NCI-H226 (cell line): ENCODE data around the gene RASSF6.
"Not testable (repeated sequence)": the region's sequence is repeated elsewhere in the genome, so short reads cannot be mapped to it uniquely, and the experiment has no call there.

ENCODE experiments used
- DNase-seq: peaks from one replicate; pipeline ENCODE4 v3.0.0-alpha.2; 2015

The RASSF6 gene

DNA sequence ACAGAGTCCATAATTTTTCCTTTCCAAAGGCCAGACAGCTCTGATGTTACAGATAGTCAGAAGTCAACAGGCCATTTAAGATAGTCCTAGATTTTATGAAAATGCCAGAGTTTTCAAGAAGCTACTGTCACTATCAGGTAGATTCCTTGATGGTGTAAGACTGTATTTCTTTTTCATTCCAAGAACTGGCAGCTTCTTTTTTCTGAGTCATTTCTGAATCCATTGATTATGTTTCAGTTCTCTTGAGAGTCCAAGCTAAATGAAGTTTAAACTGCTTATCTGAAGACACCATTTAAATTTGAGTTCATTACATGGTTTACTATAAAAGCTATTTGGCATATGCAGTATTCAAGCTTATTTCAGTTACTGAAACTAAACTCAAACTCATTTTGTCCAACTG lies 44.6 kb downstream of the RASSF6 start:
- DNase-seq: no peak

DNA sequence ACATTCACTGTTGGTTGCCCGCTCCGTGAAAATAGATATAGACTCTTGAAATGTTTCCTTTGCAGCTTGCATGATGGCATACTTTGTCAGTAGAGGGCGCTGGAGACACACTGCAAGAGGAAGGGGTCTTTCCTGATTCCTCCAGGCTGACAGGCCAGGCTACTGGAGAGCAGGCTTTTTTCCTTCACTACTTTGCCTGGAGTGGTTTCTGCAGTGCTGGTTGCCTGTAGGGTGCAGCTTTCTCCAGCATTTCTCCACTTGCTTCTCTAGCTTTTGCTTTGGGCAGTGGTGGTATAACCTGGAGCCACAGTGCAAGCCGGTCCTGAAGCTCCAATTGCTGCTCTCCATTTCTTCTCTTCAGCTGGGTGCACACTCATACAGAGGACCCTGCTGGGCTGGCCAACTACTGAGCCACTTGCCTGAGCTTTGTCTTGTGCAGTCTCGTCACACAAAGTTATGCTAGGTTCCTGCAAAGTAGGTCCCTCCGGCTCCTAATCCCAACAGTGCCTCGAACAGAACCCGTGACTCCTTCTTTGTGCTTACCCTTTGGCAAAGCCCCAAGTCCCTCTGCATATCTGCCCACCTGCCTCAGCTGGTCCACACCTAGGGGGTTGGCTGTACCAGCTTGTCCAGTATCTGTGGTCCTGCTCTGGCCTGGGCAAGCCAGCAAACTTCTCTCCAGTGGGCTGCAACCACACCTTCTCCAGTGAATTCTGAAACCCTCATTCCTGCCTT lies 46.3 kb downstream of the RASSF6 start:
- DNase-seq: peak; percentile 29

DNA sequence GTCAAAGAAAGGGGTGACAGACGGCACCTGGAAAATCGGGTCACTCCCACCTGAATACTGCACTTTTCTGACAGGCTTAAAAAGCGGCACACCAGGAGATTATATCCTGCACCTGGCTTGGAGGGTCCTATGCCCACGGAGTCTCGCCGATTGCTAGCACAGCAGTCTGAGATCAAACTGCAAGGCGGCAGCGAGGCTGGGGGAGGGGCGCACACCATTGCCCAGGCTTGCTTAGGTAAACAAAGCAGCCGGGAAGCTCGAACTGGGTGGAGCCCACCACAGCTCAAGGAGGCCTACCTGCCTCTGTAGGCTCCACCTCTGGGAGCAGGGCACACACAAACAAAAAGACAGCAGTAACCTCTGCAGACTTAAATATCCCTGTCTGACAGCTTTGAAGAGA lies 69.4 kb downstream of the RASSF6 start:
- not testable (repeated sequence) for DNase-seq

DNA sequence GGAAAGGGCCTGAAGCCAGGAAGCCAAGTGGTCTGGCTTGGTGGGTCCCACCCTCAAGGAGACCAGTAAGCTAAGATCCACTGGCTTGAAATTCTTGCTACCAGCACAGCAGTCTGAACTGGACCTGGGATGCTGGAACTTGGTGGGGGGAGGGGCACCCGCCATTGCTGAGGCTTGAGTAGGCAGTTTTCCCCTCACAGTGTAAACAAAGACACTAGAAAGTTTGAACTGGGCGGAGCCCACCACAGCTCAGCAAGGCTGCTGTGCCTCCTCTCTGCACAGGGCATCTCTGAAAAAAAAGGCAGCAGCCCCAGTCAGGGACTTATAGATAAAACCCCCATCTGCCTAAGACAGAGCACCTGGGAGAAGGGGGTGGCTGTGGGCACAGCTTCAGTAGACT lies 75.6 kb downstream of the RASSF6 start:
- no peak for DNase-seq

DNA sequence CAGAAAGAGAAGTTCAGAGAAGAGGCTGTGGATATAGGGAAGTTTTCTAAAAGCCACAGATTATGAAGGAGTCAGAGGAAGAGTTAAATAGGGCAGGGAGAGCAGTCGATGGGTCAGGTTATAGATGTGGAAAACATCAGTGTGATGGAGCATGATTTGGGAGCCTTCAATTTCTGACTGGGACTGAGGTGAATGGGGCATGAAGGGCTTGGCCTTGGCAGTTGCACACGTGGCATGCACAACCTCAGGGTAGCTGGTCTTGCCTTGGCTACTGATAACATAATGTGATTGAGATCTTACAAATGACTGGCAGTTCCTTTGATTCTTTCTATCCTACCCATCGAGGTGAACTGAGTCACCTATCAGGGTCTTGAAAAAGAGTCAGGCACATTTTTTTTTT lies 79.0 kb downstream of the RASSF6 start:
- DNase-seq: no peak

DNA sequence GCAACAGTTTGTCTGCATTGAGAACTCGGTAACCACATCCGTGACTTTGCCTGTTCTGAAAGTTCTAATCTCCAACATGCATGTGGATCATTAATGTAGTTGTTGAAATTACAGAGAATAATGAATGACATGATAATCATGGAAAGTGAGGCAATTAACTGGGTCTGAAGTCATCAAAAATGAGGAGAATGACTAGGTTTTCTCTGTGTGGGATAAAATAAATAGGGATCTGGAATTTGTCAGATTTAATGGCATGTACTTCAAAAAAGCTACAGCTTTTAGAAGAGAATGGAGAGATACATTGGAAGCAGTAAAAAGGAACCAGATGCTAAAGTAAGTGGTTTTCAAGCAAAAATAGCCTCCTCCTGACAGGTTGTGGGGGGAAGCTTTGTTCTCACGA lies 79.4 kb downstream of the RASSF6 start:
- DNase-seq: no peak

DNA sequence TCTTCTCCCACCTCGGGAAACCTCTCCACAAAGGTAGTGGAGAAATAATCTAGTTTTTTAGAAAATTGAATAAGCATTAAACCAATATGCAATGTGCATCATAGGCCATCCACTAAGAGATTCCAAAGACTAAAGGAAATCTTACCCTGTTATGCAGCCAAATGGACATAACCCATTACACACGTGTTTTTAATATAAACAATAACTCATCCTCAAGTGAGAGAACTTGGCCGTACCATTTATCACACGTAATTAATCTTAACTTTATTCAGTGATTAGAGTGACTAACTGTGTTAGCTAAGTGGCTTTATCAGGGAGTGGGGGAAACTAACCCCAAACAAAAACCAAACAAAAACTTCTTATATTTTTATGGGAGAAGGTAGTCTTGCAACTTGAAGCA lies 80.8 kb downstream of the RASSF6 start:
- DNase-seq: no peak

DNA sequence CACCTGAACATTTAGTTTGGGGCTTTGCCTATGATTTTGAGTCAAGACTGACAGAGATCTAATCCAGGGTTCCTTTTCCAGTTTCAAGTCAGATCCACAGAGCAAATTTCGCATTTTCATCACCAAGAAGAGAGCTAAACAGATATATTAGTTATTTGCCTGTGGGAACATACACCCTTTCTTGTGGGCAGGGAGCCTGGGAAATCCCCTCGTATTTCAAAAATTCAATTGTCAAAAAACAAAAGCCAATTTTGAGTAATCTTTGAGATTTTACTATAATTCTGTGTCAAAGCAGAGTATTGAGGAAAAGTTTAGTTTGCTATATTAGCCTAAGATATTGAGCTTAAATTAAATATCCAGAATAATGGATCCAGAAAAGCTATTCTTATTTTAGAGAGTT lies 82.1 kb downstream of the RASSF6 start:
- no peak for DNase-seq

DNA sequence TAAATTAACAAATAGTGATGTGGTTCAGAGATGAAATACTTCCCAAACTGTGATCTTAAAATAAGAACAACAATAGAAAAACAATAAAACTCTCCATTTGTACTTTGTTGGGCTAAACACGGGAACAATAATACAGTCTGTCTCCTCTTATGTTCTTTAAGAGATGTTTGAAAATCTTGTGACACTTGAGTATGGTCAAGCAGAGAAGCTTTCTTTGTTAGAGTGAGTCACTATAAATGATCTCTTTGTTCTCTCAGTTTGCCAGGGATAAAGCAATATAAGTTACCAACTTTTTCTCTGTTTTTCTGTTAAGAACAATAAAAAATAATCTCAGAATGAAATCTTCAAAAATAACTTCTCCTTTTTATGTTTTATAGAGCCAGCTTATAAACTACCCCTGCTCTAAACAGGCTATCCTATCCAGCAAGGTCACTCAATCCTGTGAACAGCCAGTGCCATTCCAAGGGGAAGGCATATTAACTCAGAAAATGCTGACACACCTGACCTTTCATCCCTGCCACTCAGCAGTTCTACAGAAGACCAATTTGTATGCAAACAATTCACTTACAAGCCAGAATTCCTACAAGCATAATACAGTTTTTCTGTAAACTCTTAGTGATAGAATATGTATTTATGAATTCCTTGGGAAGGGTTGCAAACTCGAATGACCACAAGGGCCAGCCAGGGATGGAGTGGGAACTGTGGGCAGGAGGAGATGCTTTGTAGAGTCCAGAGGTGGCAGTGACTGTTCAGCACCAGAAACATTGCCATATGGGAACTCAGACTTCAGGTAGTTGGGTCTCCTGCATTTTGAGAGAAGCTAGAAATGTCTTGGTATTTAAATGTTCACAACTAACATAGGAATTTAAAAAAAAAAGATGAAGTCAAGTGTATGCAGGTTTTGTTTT lies 86.5 kb downstream of the RASSF6 start:
- no peak for DNase-seq

DNA sequence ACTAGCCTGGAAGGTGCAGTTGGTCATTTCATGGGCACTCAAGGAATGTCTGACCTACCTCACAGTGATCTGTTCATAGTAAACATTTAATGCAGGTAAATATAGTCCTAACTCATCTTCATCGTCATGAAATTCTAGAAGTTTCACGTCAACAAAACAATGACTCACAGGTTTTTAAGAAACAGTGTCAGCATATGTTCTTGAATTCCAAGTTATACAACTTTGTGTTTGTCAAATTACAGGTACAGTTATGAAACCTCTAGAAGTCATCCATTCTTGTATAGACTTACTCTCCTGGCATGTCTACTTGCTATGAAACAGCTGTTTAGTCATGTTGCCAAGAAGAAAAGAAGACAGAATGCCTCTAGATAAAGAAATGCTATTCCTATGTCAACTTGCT lies 92.1 kb downstream of the RASSF6 start:
- no peak for DNase-seq

DNA sequence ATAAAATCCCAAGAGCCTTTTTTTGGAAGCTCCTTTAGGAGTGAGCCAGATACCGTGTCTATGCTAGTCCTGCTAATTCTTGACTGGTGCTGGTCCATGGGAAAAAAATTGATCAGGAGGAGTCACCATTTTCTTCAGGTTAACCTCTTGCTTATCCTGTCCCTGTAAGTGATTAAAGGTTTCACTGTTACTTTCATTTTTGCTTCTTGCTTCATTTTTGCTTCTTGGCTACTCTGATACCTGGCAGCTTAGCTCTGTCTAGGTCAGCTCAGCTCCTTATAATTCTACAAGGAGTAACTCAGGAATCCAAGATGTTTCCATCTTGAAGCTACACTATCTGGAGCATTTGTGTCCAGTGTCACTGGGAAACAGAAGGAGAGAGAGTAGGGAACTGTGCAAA lies 93.0 kb downstream of the RASSF6 start:
- DNase-seq: no peak

DNA sequence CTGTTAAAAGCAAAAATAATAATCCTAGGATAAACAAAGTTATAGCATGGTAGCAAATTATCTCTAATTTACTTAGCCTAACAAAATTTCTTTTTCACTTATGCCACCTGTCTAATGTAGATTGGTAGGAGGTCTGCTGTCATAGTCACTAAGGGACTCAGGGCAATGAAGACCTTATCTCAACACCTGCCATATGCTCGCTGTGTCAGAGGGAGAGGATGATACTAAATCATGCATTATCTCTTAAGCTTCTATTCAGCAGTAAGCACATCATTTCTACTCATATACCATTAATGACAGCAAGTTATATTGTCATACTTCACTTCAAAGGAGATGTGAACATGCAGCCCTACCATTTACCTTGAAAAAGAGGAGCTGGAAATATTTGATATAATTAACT lies 94.6 kb downstream of the RASSF6 start:
- DNase-seq: no peak

DNA sequence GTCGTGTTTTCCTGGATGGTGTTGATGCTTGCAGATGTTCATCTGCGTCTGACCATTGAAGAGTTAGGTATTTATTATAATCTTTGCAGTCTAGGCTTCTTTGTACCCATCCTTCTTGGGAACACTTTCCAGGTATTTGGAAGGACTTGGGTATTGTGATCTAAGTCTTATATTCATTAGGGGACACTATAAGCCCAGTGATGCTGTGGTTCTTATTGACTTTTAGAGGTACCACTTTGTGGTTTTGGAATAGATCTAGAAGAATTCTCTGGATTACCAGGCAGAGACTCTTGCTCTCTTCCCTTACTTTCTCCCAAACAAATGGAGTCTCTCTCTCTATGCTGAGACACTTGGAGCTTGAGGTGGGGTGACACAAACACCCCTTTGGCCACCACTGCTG lies 97.1 kb downstream of the RASSF6 start:
- DNase-seq: no peak
